H54 (cell line): ENCODE measurements around the gene ABLIM1.

Experiments
- DNase-seq: peaks from one replicate; pipeline ENCODE4 v3.0.0; 2011; ENCODE audit warnings: low spot score, mixed read lengths; ENCODE audit not compliant: insufficient read length
- FAIRE-seq: peaks from 3 replicates; lab custom pipeline; 2011; peaks lifted over from hg19 to GRCh38; lab: Jason Lieb, UNC
- POLR2A ChIP-seq: IDR thresholded peaks from 2 replicates; pipeline ENCODE4 v1.6.1; 2011; ENCODE audit warnings: low read depth, mild to moderate bottlenecking, low read length

Gene ABLIM1

DNA sequence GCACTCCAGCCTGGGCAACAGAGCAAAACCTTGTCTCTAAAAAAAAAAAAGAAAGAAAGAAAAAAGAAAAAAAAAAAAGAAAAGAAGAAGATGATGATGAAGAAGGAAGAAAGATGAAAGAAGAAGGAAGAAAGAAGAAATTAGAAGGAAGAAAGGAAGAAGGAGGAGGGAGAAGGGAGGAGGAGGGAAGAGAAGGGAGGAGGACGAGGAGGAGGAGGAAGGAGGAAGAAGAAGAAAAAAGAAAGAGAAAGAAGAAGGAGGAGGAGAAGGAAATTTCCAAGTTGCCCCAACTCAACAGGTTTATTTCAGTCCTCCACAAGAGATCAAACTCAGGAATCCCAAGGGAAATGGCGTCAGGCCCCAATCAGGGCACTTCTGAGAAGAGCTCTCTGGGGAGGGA lies 115.7 kb downstream of the ABLIM1 start:
- no peak for TF ChIP-seq POLR2A
- no peak for DNase-seq
- no peak for FAIRE-seq

DNA sequence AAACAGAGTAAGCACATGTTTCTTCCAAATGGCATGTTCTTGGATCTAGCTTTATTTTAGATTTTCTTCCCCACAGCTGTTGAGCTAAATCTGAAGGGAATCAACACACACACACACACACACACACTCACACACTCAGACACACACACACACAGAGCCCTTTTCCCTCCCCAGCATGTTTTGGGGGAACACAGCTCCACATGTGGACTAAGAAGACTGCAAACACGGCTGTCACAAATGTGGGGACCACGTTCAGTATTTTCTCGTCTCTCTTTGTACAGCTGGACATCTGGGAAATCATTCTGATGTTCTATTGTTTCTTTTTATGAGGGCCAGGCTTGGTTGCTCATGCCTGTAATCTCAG lies 116.3 kb downstream of the ABLIM1 start:
- FAIRE-seq (no peak), DNase-seq (no peak)
- no peak for TF ChIP-seq POLR2A

DNA sequence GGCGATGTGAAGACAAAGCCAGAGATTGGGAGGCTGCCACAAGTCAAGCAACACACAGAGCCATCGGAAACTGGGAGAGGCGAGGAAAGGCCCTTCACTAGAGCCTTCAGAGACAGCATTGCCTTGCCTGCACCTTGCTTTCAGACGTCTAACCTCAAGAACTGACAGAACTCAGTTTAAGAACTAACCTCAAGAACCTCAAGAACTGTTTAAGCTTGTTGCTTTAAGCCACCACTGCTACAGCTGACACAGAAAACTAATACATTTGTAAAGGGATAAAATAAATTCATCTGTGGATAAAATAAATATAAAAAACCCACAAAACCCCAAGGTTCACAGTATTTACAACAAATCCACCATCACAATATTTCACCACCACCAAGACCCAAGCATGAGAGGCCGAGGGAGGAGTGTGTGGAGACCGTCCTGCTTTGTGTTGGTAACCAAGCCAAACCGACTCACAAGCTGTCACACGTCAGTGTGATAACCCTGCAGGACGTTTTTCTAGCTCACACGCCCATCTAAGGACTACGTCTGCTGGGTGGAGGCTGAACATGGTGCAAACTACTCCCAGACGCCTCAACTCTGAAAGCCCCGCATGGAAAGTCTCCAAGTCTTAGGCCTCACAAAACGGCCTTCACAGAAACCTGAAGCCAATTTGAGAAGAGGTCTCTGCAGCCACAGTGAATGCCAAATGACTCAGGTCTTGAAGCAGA lies 116.8 kb downstream of the ABLIM1 start:
- no peak for FAIRE-seq
- DNase-seq: no peak
- no peak for TF ChIP-seq POLR2A

DNA sequence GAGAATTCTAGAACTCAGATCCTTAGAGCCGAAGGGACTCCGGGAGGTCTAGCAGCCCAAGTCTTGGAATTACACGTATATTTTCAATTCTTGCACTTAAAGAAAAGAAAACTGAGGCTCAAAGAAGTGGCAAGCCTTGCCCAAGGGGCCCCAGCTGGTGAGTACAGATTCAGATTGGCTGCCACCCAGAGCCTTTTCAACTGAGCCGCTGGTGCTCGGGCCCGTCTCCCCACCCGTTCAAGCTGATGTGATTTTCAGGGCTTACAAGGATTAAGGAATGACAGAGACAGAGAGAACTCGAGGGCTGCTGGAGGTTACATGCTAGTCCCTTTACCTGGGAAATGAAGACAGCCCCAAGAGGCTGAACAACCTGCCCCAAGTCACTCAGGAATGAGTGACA lies 117.8 kb downstream of the ABLIM1 start:
- no peak for FAIRE-seq
- no peak for TF ChIP-seq POLR2A
- DNase-seq: no peak

DNA sequence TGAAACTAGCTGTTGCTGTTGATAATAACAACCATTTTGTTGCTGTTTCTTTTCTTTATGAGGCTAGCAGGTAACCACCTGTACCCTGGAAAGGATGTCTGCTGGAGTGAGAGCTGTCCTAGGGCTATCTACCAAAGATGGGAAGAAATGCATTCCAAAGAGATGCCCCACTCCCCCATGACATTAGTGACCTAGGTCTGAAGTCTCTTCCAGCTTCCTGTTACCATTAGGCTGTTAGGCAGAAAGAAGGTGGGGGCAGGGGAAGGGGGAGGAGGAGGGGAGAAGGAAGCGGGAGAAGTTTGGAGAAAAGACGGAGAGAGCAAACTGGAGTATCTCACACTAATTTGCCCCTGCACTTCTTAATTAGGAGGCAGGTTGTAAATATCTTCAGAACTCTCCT lies 118.5 kb downstream of the ABLIM1 start:
- TF ChIP-seq POLR2A: no peak
- DNase-seq: no peak
- FAIRE-seq: no peak

DNA sequence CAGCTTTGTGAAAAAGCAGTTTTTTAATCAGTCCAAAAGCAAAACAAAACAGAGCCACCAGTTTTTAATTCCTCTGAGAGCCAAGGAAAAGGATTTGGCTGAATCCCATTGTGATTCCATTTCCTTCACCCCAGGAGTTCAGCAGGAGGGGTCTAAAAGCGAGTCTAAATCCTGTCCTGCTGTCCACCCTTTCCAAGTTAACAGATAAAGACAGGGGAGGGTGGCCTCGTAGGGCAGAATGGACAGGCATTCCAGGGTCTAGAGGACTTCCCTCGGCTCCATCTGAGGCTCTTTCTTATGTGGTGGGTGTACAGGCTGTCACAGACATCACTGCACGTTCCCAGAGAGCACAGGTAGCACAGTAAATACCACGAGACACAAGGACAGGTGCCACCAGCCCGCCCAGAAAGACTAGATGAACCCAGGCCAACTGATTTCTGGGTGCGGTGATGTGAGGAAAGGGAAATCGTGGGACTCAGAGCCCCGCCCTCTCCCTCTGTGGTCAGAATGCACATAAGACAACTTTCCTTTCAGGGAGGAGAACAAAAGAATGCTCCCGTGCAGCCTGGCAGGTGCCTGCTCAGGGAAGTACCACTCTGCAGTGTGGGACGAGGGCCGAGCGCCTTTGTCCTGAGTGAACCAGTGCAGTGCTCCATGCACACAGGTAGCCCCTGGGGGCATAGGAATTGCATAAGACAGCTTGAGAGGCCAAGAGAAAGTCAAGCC lies 119.7 kb downstream of the ABLIM1 start:
- DNase-seq: no peak
- FAIRE-seq: no peak
- no peak for TF ChIP-seq POLR2A

DNA sequence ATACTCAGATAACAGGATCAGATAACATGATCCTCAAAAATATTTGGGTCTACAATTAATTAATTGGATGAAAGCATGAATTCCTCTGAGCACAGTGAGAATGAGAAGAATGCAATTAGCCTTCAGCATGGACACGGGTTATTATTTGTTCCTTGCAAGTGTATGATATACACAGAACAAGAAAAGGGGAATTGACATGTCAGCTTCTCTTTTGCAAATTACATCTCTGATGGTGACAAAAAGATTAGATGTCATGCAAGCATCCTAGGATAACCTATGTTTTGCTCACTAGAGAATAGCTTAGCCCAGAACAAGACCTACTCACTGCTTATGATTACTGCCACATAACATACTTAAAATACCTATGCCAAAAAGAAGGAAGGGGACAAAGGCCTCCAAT lies 120.3 kb downstream of the ABLIM1 start:
- DNase-seq (no peak), FAIRE-seq (no peak)
- TF ChIP-seq POLR2A: no peak

DNA sequence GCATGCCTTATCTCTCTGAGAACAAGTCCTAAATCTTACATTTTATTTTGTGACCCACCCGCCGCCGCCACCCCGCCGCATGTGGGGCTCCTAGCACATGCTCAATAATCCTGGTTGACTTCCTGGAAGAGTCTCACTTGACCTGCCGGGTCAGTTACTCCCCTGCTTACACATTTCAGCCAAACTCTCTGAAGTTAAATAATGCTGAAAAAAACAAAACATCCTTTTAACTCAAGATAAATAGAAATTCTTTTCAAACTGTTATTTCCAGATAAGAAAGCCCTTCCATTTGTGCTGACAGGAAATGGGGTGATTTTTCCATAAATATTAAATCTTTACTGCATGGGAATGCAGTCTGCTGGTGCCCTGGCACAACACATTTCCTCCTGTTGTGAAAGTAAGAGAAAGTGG lies 123.5 kb downstream of the ABLIM1 start:
- TF ChIP-seq POLR2A: no peak
- DNase-seq (no peak), FAIRE-seq (no peak)

DNA sequence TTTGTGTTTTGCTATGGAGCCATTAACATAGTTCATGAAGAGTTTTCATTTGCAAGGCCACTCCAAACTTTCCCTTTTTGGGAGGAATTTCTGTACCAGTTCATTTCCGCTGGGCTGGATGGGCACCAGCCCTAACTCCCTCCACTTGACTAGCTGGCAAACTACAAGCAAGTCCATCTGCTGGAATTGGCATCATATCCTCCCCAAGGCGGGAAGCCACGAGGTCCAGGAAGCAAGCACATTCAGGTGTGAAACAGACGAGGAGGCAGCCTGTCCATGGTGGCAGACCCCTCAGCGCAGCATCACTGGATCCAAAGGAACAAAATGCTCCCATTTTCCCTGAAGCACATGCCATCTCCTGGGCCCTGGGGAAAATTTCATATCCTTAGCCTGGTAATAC lies 125.8 kb downstream of the ABLIM1 start:
- DNase-seq (no peak), FAIRE-seq (no peak)
- TF ChIP-seq POLR2A: no peak

DNA sequence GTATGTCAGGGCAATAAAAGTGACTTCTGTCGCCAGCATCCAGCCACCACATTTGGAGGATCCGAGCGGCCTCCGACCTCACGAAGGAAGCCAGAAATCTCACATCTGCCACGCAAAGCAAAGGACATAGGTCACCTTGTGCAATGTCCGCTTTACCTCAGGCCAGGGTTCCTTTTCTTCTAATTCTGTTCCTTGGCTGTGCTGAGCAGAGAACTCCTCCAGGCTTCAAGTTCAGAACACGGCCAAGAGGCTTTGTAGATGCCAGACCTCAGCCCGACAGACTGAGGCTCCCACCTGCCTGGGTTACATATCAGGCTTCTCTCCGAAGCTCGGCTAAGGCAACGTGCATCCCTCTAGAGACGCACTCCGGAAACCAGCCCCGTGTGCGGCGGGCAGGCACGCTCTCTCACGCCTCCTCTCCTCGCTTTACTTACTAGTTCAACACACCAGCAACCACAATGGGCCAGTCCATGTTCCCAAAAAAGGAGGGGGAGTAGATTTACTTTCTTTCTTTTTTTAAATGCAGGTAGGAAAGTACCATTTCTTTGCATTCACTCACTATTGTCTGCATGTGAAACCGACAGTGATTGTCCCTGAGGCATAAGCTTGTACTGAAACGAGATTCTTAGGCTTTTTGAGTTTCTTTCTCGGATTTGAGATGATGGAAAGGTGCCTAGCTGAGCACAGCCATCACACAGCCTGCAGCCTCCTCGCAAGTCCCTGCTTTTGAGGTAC lies 131.4 kb downstream of the ABLIM1 start:
- FAIRE-seq (no peak), DNase-seq (peak; percentile 38)
- TF ChIP-seq POLR2A: no peak

DNA sequence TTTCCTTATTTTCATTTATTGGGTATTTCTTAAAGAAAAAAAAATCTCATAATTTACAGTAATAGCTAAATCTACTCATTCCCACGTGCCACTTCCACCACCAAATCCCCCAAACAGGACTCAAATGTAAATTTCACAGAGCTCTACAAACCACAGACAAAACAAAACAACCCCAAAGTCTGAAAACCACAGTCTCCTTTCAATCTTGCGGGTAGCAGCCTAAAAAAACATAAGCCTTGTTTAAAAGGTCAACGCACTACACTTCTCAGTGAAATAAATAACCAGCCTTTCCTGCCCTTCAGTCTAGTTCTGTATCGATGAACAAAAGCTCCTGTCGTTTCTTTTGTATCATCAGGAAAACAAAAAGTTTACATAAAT lies 132.0 kb downstream of the ABLIM1 start:
- no peak for TF ChIP-seq POLR2A
- FAIRE-seq: no peak
- no peak for DNase-seq

DNA sequence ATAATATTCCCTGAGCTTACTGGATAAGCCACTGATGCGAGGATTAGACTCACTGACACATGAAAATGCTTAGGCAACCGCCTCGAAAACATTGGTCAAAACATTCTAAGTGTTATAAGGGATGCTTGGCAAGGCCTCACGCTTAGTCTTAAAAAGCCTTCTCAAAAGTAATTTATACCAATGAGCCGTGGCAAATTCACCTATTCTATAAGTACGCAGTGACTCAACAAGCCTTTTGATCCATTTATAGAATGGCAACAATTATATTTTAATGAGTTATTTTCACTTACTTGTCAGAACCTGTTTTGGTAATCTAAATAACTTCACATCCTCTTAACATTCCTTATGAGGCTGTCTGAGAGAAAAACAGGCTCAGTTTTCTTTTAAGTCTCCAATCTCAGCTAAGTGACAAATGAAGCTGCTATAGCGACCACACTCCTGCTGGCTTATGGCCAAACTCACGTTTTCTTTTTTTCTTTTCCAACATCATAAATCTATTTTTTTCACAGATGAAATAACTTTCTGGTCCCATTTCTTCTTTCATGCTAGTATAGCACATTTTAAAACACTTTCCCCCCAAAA lies 132.6 kb downstream of the ABLIM1 start:
- no peak for TF ChIP-seq POLR2A
- FAIRE-seq (no peak), DNase-seq (no peak)

DNA sequence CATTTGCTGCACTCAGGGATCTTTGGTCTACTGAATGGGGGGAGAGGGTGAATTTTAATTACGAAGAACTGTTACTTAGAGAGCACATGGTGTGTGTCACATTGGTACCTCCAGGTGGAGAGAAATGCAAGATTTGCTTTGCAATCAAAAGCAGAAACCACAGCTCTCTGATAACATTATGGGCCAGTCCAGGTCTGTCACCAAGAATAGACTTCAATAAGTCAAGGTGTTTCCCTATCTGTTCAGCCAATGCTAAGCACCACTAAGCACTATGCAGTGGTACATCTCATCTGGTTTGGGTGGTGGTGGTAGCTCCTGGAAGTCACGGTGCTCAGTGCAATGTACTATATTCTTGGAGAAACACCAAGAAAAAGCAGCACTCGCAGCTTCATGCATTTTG lies 134.2 kb downstream of the ABLIM1 start:
- DNase-seq (no peak), FAIRE-seq (no peak)
- TF ChIP-seq POLR2A: no peak

DNA sequence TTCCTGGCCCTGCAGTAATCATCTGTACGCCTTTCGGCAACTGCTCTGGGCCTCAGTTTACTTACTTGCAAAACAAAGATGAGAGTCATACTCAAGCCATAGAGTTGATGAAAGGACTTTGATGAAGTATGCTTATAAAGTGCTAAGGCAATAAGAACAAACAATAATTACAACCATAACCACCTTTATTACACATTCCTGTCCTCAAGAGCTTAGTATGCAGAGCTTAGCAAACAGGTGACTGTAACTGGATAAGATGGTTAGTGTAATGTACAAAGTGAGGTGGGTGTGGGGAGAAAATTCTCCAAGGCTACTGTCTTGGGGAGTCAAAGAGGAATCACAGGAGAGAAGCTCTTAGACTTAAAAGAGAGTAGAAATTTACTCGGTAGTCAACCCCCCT lies 136.8 kb downstream of the ABLIM1 start:
- FAIRE-seq: no peak
- TF ChIP-seq POLR2A: no peak
- no peak for DNase-seq
